Retina (tissue), 1 donor: ENCODE measurements around the gene ETV2.
"Not testable (repeated sequence)": the region's sequence is repeated elsewhere in the genome, so short reads cannot be mapped to it uniquely, and the experiment has no call there.

ENCODE experiments used
- DNase-seq: peaks from one replicate; pipeline ENCODE4 v3.0.0-alpha.2; 2016

ETV2 gene, protein sequence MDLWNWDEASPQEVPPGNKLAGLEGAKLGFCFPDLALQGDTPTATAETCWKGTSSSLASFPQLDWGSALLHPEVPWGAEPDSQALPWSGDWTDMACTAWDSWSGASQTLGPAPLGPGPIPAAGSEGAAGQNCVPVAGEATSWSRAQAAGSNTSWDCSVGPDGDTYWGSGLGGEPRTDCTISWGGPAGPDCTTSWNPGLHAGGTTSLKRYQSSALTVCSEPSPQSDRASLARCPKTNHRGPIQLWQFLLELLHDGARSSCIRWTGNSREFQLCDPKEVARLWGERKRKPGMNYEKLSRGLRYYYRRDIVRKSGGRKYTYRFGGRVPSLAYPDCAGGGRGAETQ

DNA sequence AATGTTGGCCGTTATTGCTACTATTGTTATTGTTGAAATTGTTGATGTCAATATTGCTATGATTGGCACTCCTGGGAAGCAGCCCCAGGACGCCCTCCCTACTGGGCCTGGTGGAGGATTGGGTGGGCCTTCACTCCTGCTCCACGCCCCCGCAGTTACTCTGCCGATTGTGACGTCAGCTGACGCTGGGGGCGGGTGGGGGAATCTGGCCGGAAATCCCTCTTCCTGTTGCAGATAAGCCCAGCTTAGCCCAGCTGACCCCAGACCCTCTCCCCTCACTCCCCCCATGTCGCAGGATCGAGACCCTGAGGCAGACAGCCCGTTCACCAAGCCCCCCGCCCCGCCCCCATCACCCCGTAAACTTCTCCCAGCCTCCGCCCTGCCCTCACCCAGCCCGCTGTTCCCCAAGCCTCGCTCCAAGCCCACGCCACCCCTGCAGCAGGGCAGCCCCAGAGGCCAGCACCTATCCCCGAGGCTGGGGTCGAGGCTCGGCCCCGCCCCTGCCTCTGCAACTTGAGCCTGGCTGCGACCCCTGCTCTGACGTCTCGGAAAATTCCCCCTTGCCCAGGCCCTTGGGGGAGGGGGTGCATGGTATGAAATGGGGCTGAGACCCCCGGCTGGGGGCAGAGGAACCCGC lies at the start of gene ETV2:
TSS of gene ETV2 (plus strand) at position 231 of the 637 bp plus-strand sequence. CDS start 716 bp downstream, outside the sequence.
- no peak for DNase-seq

DNA sequence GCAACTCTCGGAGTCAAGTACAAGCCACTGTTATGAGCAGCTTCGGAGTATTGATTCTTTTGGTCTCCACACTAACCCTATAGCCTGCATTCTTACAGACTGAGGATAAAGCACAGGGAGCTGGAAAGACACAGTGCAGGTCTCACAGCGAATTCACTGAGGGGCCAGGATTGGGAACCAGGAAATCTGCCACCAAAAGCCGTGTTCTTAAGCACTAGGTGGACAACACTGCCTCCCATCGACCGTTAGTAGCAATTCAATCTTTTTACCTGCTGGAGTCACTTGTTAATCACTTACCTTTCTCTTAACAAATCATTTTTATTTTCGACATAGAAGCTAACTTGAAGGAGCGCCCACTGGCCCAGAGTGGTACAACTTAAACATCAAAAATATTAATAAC lies 49.3 kb upstream of the ETV2 start:
- peak; percentile 31 for DNase-seq

DNA sequence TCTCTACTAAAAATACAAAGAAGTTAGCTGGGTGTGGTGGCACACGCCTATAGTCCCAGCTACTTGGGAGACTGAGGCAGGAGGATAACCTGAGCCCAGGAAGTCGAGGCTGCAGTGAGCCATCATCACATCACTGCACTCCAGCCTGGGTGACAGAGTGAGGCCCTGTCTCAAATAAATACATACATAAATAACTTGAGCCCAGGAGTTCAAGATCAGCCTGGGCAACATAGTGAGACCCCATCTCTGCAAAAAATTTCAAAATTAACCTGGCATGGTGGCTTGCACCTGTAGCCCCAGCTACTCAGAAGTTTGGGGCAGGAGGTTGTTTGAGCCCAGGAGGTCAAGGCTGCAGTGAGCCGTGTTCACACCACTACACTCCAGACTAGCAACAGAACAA lies 46.5 kb upstream of the ETV2 start:
- not testable (repeated sequence) for DNase-seq

DNA sequence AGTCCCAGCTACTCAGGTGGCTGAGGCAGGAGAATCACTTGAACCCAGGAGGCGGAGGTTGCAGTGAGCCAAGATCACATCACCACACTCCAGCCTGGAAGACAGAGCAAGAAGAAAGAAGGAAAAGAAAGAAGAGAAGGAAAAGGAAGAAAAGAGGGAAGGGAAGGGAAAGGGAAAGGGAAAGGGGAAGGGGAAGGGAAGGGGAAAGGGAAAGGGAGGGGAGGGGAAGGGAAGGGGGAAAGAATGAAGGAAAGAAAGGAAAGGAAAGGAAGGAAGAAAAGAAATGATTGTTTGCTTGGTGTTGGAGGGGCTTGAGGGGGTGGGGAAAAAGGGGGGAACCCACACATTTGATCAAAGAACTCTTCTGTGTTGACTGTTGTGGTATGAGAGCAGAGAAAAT lies 45.6 kb upstream of the ETV2 start:
- DNase-seq: no peak

DNA sequence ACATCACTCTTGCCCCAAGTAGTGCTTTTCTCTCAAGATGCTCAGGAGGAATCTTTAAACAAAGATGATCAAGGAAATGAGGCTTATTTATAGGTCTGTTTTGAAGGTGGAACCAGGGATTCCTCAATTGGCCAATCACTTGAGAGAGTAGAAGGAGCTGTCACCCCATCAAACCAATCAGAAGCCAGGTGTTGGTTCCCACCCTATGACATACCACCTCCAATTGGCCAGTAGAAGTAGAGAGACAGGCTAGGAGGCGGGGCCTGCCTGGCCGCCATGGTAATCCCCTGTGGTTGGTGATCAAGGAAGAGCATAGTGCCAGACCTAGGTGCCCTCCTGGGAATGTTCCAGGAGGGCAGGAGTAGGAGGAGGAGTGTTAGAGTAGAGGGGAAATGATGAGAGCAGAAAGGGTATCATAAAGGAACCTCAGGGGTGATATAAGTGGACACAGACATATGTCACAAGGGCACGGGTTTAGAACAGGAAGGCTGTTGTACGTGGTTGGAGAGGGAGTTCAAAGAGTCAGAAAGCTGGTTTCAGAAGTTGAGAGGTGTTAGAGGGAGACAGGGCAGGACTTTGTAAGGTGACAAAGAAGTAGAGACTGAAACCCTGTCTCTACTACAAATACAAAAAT lies 45.1 kb upstream of the ETV2 start:
- DNase-seq: no peak

DNA sequence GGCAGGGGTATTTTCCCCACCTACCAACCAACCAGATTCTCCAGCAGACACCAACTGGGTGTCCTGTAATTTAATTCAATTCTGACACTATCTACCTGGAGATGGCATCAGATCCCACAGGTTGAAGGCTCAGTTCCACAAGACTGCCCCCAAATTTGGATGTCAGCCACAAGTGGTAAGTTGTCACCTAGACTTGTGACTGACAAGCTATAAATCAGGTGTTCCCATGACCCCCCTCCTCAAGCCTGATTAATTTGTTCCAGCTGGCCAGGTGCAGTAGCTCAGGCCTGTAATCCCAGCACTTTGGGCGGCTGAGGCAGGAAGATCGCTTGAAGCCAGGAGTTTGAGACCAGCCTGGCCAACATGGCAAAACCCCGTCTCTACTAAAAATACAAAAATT lies 39.6 kb upstream of the ETV2 start:
- DNase-seq: no peak

DNA sequence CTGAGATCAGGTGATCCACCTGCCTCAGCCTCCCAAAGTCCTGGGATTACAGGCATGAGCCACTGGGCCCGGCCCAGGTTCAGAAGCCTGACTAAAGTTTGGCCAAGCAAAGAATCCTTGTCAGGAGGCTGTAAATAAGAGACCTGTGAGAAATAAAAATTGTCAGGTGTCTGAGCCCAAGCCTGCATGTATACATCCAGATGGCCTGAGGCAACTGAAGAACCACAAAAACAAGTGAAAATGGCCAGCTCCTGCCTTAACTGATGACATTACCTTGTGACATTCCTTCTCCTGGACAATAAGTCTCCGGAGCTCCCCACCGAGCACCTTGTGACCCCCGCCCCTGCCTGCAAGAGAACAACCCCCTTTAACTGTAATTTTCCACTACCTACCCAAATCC lies 37.1 kb upstream of the ETV2 start:
- DNase-seq: not testable (repeated sequence)

DNA sequence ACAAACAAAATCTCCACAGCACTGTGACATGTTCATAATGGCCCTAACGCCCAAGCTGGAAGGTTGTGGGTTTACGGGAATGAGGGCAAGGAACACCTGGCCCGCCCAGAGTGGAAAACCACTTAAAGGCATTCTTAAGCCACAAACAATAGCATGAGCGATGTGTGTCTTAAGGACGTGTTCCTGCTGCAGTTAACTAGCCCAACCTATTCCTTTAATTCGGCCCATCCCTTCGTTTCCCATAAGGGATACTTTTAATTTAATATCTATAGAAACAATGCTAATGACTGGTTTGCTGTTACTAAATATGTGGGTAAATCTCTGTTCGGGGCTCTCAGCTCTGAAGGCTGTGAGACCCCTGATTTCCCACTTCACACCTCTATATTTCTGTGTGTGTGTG lies 34.4 kb upstream of the ETV2 start:
- DNase-seq: not testable (repeated sequence)

DNA sequence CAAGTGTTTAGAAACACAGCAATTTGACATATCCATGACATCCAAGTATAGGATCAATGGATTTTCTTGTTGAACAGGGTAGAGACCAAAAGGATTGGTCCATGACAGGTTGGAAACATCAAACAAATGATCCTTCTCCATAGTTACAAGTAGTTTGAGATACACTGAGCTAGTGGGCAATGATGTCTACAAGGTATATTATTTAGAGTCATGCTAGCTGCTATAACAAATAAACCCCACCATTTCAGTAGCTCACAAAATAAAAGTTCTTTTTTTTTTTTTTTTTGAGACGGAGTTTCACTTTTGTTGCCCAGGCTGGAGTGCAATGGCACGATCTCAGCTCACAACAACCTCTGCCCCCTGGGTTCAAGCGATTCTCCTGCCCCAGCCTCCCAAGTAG lies 33.9 kb upstream of the ETV2 start:
- no peak for DNase-seq

DNA sequence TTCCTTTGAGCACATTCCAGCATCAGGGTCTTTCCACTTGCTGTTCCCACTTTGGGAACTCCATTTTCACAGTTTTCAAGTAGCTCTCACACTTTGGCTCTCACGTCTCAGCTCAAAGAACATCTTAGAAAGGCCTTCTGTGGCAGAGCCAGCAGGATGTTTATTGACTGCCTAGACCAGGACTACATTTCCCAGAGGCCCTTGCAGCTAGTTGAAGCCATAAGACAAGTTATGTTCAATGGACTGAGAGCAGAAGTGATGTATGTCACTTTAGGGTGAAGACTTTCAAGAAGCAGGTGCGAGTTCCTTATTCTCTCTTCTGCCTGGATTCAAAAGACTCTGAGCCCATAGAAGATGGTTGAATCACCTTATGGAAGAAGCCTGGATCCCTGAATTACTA lies 33.3 kb upstream of the ETV2 start:
- no peak for DNase-seq

DNA sequence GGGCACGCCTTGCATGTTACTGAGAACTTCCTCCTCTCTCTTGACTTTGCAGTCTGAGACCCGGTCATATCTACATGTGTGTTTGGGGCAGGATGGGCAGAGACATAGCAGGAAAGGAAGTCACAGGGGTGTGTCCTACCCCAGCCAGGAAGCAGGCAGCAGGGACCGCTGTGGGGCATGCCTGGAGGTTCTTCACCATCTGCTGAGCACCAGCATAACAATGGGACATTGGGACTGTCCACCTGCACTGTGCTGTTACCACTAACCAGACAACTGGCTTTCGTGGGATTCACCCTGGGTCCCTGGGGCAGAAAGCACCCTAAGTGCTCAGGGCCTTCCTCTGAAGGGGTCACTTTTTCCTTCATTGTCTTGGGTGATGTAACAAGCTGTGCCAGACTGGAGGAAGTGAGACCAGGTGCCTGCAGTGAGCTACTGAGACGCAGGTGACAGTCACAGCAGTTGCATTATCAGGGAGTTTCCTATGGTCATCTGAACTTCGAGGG lies 31.6 kb upstream of the ETV2 start:
- DNase-seq: no peak

DNA sequence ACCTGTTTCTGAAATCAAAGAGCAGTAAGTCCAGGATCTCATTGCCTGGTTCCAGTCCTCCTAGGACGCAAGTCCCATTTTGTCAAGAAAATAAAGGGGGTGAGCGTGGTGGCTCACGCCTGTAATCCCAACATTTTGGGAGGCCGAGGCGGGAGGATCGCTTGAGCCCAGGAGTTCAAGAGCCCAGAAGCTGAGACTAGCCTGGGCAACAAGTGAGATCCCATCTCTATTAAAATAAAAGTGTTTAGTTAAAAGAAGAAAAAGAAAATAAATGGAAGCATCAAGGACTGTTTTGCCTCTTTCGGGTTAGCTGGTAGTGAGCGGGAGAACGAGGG lies 29.4 kb upstream of the ETV2 start:
- no peak for DNase-seq

DNA sequence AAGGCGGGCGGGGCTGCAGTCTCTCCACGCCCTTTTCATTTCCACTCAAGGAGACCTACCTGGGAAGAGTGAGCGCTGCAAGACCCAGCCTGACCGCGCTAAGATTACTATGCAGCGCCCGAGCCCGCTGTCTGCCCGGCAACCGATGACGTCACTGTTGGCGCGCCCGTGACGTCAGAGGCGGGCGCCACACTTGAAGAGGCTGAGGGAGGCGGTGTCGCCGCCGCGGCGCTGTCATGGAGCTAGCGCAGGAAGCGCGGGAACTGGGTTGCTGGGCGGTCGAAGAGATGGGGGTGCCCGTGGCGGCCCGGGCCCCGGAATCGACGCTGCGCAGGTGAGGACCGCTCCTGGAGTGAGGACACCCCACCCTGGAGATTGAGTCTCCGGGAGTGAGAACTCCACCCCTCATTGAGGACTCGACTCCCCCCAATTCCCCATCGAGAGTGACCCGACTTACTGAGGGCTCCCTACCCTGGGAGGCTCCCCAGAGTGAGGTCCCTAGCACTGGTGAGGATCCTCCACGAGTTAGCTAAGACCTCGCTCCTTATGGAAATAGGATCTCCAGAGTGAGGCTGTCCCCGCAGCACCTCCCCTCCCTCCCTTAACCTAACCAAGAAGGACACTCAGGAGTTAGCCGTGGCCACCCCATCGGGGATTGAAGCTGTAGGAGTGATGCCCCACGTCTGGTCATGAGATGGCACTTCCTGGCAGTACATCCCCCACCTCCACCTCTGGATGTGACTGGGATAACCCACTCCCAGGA lies 28.8 kb upstream of the ETV2 start, which contains the start of gene HAUS5:
TSS of gene HAUS5 (plus strand) at position 177 of the 763 bp plus-strand sequence. CDS start at position 237, 60 bp downstream.
- peak; percentile 98 for DNase-seq

DNA sequence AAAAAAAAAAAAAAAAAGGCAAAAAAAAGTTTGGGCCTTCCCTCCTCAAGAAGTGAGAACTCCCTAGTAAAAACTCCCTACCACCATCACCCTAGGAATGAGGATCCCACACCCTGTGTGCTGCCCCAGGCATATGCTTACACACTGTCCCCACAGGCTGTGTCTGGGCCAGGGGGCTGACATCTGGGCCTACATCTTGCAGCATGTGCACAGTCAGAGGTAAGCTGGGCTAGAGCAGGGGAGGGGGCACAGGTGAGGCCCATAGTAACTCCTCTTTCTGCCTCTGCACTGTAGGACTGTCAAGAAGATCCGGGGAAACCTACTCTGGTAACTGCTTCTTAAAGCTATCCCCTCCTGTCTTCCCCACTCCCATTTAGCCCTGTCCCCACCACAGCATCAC lies 28.0 kb upstream of the ETV2 start:
- no peak for DNase-seq

DNA sequence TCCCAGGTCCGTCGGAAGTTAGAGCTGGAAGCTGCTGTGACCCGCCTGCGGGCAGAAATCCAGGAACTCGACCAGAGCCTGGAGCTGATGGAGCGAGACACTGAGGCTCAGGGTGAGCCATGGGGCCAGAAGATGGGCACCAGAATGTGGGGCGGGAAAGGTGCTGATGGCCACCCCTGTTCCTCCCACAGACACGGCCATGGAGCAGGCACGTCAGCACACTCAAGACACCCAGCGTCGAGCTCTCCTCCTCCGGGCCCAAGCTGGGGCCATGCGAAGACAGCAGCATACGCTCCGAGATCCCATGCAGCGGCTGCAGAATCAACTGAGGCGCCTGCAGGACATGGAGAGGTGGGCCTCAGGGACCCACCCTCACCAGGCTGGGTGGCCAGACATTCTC lies 26.5 kb upstream of the ETV2 start:
- DNase-seq: no peak

DNA sequence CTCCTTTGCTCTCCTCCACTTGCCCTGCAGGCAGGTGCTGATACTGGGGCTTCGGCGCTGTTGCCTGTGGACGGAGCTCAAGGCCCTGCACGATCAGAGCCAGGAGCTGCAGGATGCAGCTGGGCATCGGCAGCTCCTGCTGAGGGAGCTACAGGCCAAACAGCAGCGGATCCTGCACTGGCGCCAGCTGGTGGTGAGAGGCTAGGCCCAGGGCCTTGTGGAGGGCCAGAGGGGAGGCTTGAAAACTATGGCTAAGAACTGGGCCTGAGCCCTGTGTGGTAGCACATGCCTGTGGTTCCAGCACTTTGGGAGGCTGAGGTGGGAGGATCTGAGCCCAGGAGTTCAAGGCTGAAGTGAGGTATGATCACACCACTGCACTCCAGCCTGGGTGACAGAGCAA lies 22.7 kb upstream of the ETV2 start:
- DNase-seq: no peak

DNA sequence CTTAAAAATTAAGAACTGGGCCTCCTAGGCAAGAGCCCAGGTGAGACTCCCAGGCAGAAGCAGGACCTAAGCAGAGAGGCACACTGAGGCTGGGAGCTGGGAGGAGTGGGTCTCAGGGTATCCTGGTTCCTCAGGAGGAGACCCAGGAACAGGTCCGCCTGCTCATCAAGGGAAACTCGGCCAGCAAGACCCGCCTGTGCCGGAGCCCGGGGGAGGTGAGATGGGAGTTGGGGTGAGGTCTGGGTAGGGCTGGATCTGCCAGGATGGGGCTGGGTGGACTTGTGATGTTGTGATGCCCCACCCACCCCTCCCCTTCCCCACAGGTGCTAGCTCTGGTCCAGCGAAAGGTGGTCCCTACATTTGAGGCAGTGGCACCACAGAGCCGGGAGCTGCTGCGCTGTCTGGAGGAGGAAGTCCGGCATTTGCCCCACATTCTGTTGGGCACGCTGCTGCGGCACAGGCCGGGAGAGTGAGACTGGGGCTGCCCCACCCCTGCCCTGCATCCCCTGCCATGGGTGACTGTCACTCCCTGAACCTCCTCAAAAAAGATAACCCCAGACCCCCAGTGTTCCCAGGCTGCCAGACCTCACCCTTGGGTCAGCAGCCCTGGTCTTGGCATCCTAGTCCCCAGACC lies 22.1 kb upstream of the ETV2 start:
- no peak for DNase-seq

DNA sequence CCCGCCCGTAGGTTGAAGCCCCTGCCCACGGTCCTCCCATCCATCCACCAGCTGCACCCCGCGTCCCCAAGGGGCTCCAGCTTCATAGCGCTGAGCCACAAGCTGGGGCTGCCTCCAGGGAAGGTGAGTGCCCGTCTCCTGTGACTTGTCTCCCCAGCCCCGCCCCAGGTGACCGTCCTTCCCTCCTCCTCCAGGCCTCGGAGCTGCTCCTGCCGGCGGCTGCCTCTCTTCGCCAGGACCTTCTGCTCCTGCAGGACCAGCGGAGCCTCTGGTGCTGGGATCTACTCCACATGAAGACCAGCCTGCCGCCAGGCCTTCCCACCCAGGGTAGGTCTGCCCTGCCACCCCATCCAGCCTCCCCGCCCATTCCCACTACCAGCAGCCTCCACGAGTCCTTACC lies 21.5 kb upstream of the ETV2 start:
- no peak for DNase-seq

DNA sequence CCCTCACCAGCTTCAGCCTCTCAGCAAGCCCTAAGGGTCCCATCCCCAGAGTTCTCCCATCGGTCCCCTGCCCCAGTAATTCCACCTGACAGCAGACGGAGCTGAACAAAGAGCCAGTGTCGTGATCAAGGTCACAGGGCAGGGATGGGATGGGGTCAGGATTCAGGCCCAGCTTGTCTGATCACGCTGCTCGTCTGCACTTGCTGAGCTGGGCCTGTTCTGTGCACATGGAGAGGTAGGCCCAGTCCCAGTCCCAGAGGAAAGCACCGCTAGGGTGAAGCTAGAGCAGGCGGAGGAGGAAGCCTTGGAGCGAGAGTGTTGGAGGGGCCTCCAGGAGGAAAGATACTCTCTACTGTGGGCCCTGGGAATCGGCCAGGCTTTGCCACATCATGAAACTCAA lies 19.8 kb upstream of the ETV2 start:
- DNase-seq: no peak

DNA sequence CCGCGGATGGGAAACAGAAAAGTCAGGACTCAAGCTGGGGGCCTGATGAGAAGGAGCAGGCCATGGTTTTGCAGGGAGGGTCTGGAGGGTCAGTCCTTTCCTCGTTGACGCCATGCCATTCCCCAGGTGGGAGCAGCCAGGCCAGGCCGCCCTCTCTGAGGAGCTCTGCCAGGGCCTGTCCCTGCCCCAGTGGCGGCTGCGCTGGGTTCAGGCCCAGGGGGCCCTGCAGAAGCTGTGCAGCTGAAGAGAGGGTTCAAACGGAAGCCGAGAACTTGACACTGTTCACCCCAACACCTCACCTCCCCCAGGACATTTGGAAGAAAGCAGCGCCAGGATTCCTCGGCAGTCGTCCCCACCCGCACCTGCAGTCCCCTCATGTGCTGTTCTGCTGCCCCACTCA lies 18.8 kb upstream of the ETV2 start:
- no peak for DNase-seq

DNA sequence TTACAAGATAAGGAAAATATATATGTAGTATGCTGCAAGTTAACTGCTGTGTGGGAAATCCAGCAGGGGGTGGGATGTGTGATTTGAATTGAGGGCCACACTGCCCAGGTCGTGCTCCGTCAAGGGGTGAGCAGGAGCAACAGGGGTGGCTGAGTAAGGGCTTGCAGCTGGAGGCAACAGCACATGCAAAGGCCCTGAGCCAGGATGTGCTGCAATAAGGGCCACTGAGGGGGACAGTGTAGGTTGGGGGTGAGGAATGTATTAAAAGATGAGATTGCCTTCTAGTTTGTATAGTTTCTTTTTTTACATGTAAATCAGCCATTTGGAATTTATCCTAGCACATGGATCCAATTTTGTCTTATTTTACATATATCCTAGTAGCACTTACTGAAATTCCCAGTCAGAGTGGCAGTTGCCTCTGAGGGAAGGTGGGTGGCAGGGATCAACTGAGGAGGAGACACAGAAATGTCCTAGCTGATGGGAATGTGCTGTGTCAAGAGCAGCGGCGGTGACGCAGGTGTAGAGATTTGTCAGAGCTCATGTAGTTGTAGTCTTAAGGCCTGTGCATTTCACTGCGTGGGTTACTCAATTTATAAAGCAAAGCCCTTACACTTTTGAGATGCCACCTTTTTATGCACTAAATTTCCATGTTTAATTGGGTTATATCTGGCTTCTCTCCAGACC lies 18.1 kb upstream of the ETV2 start:
- no peak for DNase-seq

DNA sequence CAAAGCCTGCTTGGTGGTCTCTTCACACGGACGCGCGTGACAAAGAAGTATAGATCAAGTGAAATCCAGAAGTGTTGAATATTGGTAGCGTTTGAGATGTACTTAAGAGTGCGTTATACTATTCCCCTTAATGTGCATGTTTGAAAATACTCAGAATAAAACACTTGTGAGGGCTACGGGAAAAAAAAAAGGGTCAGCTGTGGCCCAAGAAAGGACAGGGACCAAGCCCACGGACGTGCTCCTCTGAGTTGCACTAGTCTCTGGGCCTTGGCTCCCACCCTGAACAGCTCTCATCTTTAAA lies 13.3 kb upstream of the ETV2 start:
- DNase-seq: no peak
